Gastroesophageal sphincter (tissue), 3 donors: Measurements from ENCODE around the gene GLI3.

Experiments used
- EP300 ChIP-seq: sonication (generic); formaldehyde crosslinking; IDR thresholded peaks from one replicate; pipeline ENCODE4 v1.6.1; 2017; ENCODE audit warnings: antibody characterized with exemption, mild to moderate bottlenecking
- POLR2AphosphoS5 ChIP-seq: sonication (generic); formaldehyde crosslinking; IDR thresholded peaks from one replicate; pipeline ENCODE4 v1.6.1; 2017; ENCODE audit warnings: antibody characterized with exemption
- TF ChIP-seq, protein P1 (sequence below), 4 experiments: fragments of 200-600 bp in 2 of 4; fragments of 450-650 bp in 2 of 4; sonication (generic) in 1 of 4; IDR thresholded peaks; one replicate each; pipeline ENCODE4 v1.5.1; 2017 to 2019; ENCODE audit warnings: antibody characterized with exemption in 4 of 4, mild to moderate bottlenecking in 2 of 4, moderate library complexity in 2 of 4

DNA sequence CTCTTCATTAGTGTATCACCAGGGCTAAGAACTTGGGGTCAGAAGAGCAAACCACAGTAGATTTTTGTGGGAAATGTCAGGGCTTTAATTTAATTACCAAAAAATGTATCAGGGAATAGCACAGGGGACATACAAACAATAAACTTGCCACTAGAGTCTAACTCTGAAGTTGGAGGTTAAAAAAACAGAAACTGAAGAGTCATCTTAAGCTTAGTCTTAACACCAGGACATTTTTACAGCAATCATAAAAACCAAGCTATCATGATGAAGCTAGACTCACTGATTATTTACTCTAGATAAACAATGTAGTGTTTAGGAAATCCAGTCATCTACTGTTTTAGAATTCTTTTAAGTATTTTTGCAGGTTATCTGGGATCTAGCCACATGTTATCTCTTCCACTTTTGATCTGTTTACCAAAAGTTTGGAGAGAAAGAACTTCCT lies 48.4 kb upstream of the GLI3 start:
- TF ChIP-seq POLR2AphosphoS5 (no peak), EP300 (no peak)
- TF ChIP-seq, protein P1, sequence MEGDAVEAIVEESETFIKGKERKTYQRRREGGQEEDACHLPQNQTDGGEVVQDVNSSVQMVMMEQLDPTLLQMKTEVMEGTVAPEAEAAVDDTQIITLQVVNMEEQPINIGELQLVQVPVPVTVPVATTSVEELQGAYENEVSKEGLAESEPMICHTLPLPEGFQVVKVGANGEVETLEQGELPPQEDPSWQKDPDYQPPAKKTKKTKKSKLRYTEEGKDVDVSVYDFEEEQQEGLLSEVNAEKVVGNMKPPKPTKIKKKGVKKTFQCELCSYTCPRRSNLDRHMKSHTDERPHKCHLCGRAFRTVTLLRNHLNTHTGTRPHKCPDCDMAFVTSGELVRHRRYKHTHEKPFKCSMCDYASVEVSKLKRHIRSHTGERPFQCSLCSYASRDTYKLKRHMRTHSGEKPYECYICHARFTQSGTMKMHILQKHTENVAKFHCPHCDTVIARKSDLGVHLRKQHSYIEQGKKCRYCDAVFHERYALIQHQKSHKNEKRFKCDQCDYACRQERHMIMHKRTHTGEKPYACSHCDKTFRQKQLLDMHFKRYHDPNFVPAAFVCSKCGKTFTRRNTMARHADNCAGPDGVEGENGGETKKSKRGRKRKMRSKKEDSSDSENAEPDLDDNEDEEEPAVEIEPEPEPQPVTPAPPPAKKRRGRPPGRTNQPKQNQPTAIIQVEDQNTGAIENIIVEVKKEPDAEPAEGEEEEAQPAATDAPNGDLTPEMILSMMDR (IDR thresholded peaks at IDR 0.05), result no peak
